IMR-90 (cell line): ENCODE data around the gene TGFBRAP1. TPM values are rescaled to one million over a fixed set of nuclear protein-coding genes. Genes with fewer than 3 reads are reported as not detected.

Source experiments
- ATAC-seq: fragments of 200-7000 bp; cut with Tn5 transposase; 2 replicates; pipeline ENCODE4 v1.9.1; 2020; ENCODE audit warnings: low read depth, mild to moderate bottlenecking, moderate library complexity
- BruUV-seq: library from RNA; stranded (reverse); fragments of 400-500 nt; replicated peaks from 2 replicates; lab custom pipeline; 2021; lab: Mats Ljungman, UMichigan
- CTCF ChIA-PET: fragments of 300-600 bp; formaldehyde crosslinking; extraction: SDS; loops from one replicate; lab custom pipeline; 2021; ENCODE audit warnings: antibody characterized with exemption; lab: Yijun Ruan, JAX
- POLR2A ChIA-PET: fragments of 300-600 bp; sonication (Branson Sonifier 250); formaldehyde crosslinking; loops from one replicate; lab custom pipeline; 2022; ENCODE audit warnings: antibody characterized with exemption; ENCODE audit not compliant: unreplicated experiment; lab: Charles Lee
- DNase-seq: peaks from one replicate; pipeline ENCODE4 v3.0.0; 2013
- H2AFZ ChIP-seq: replicated peaks from 2 replicates; pipeline ENCODE3; 2013; ENCODE audit warnings: low read length, mild to moderate bottlenecking; ENCODE audit not compliant: poor library complexity
- H2AK5ac ChIP-seq: 2 replicates; pipeline ENCODE4 v1.6.1; 2013; ENCODE audit warnings: low read depth, low read length, inconsistent platforms
- H2AK9ac ChIP-seq: replicated peaks from 2 replicates; pipeline ENCODE3; 2013; ENCODE audit warnings: mild to moderate bottlenecking, low read depth, low read length, moderate library complexity; ENCODE audit not compliant: poor library complexity
- H2BK120ac ChIP-seq: 2 replicates; pipeline ENCODE4 v1.6.1; 2013; ENCODE audit warnings: low read depth, low read length, inconsistent platforms
- H2BK15ac ChIP-seq: 3 replicates; pipeline ENCODE4 v1.6.1; 2013; ENCODE audit warnings: low read depth, low read length, inconsistent platforms
- H2BK20ac ChIP-seq: 2 replicates; pipeline ENCODE4 v1.6.1; 2013; ENCODE audit warnings: low read depth, mild to moderate bottlenecking, inconsistent platforms, low read length, moderate library complexity
- H2BK5ac ChIP-seq: 2 replicates; pipeline ENCODE4 v1.6.1; 2013; ENCODE audit warnings: mild to moderate bottlenecking, low read depth, low read length, inconsistent platforms; ENCODE audit not compliant: poor library complexity, severe bottlenecking
- H3K14ac ChIP-seq: replicated peaks from 2 replicates; pipeline ENCODE4 v1.6.1; 2013; ENCODE audit warnings: low read depth, low read length, inconsistent platforms
- H3K18ac ChIP-seq: 2 replicates; pipeline ENCODE4 v1.6.1; 2013; ENCODE audit warnings: low read depth, low read length, control low read depth
- H3K23ac ChIP-seq: 2 replicates; pipeline ENCODE4 v1.6.1; 2013; ENCODE audit warnings: low read depth, low read length, inconsistent platforms
- H3K27ac ChIP-seq: 2 replicates; pipeline ENCODE4 v1.5.1; 2013; ENCODE audit warnings: mild to moderate bottlenecking, control low read depth, low read length; ENCODE audit not compliant: insufficient read depth
- H3K27me3 ChIP-seq: 2 replicates; pipeline ENCODE4 v1.6.1; 2013; ENCODE audit warnings: low read length; ENCODE audit not compliant: control insufficient read depth, insufficient read depth
- H3K36me3 ChIP-seq: 2 replicates; pipeline ENCODE4 v1.6.1; 2013; ENCODE audit warnings: low read length, mixed read lengths; ENCODE audit not compliant: control insufficient read depth, insufficient read depth
- H3K4ac ChIP-seq: 2 replicates; pipeline ENCODE4 v1.6.1; 2013; ENCODE audit warnings: low read depth, low read length, inconsistent platforms
- H3K4me1 ChIP-seq: 2 replicates; pipeline ENCODE4 v1.6.1; 2013; ENCODE audit warnings: low read length, mixed read lengths; ENCODE audit not compliant: control insufficient read depth, insufficient read depth
- H3K4me2 ChIP-seq: 2 replicates; pipeline ENCODE4 v1.6.1; 2013; ENCODE audit warnings: low read depth, mild to moderate bottlenecking, control low read depth, low read length, moderate library complexity
- H3K4me3 ChIP-seq: 2 replicates; pipeline ENCODE4 v1.5.1; 2013; ENCODE audit warnings: low read depth, mild to moderate bottlenecking, control low read depth, low read length, moderate library complexity; ENCODE audit not compliant: insufficient read depth
- H3K56ac ChIP-seq: 2 replicates; pipeline ENCODE4 v1.6.1; 2013; ENCODE audit warnings: low read length, inconsistent platforms; ENCODE audit not compliant: insufficient read depth; ENCODE audit errors: extremely low read depth
- H3K79me1 ChIP-seq, 2 experiments: 2 replicates each; pipeline ENCODE4 v1.6.1; 2013; ENCODE audit warnings: low read length in 2 of 2, inconsistent platforms in 1 of 2, low read depth in 1 of 2
- H3K9ac ChIP-seq: 2 replicates; pipeline ENCODE4 v1.6.1; 2013; ENCODE audit warnings: low read depth, low read length, control low read depth
- H3K9me1 ChIP-seq: 2 replicates; pipeline ENCODE4 v1.6.1; 2013; ENCODE audit warnings: low read length, inconsistent platforms; ENCODE audit not compliant: insufficient read depth
- H3K9me3 ChIP-seq: 2 replicates; pipeline ENCODE4 v1.6.1; 2013; ENCODE audit warnings: low read length; ENCODE audit not compliant: control insufficient read depth, insufficient read depth
- H4K20me1 ChIP-seq: 2 replicates; pipeline ENCODE4 v1.6.1; 2013; ENCODE audit warnings: low read length, inconsistent platforms; ENCODE audit not compliant: insufficient read depth
- H4K5ac ChIP-seq: 2 replicates; pipeline ENCODE4 v1.6.1; 2013; ENCODE audit warnings: mild to moderate bottlenecking, low read depth, low read length, control low read depth
- H4K8ac ChIP-seq, 2 experiments: 2 replicates each; pipeline ENCODE4 v1.6.1; 2013; ENCODE audit warnings: low read depth in 2 of 2, low read length in 2 of 2, control low read depth in 1 of 2, inconsistent platforms in 1 of 2
- H4K91ac ChIP-seq: 2 replicates; pipeline ENCODE4 v1.6.1; 2013; ENCODE audit warnings: low read depth, low read length, inconsistent platforms; ENCODE audit not compliant: insufficient read depth
- BHLHE40 ChIP-seq: fragments of 150-350 bp; IDR thresholded peaks from 2 replicates; pipeline ENCODE4 v1.6.1; 2016; ENCODE audit warnings: mild to moderate bottlenecking, low read depth, low read length
- CEBPB ChIP-seq: IDR thresholded peaks from 2 replicates; pipeline ENCODE4 v1.6.1; 2012; ENCODE audit warnings: low read depth, low read length, improper control_type of control experiment
- CHD1 ChIP-seq: IDR thresholded peaks from 2 replicates; pipeline ENCODE4 v1.6.1; 2012; ENCODE audit warnings: low read depth, low read length, improper control_type of control experiment
- FOS ChIP-seq: fragments of 150-350 bp; IDR thresholded peaks from 2 replicates; pipeline ENCODE4 v1.6.1; 2016; ENCODE audit warnings: low read depth, low read length
- MAFK ChIP-seq: IDR thresholded peaks from 2 replicates; pipeline ENCODE4 v1.6.1; 2012; ENCODE audit warnings: low read depth, low read length, improper control_type of control experiment
- MAZ ChIP-seq: IDR thresholded peaks from 2 replicates; pipeline ENCODE4 v1.6.1; 2012; ENCODE audit warnings: low read depth, mild to moderate bottlenecking, low read length, improper control_type of control experiment, moderate library complexity, borderline replicate concordance
- MXI1 ChIP-seq: IDR thresholded peaks from 2 replicates; pipeline ENCODE4 v1.6.1; 2012; ENCODE audit warnings: low read depth, mild to moderate bottlenecking, low read length, moderate library complexity, borderline replicate concordance
- NFE2L2 ChIP-seq: fragments of 150-350 bp; IDR thresholded peaks from 2 replicates; pipeline ENCODE4 v1.6.1; 2016; ENCODE audit warnings: low read depth, mild to moderate bottlenecking, low read length
- POLR2A ChIP-seq: IDR thresholded peaks from 2 replicates; pipeline ENCODE4 v1.6.1; 2012; ENCODE audit warnings: mild to moderate bottlenecking, low read depth, low read length
- RAD21 ChIP-seq: IDR thresholded peaks from 2 replicates; pipeline ENCODE4 v1.6.1; 2012; ENCODE audit warnings: low read length, improper control_type of control experiment
- RCOR1 ChIP-seq: IDR thresholded peaks from 2 replicates; pipeline ENCODE4 v1.6.1; 2012; ENCODE audit warnings: mild to moderate bottlenecking, low read length, improper control_type of control experiment; ENCODE audit not compliant: insufficient replicate concordance
- RFX5 ChIP-seq: IDR thresholded peaks from 2 replicates; pipeline ENCODE4 v1.8.0; 2012; ENCODE audit warnings: low read depth, mild to moderate bottlenecking, low read length, moderate library complexity
- SMC3 ChIP-seq: fragments of 150-350 bp; IDR thresholded peaks from 2 replicates; pipeline ENCODE4 v1.6.1; 2016; ENCODE audit warnings: low read depth, mild to moderate bottlenecking, antibody characterized with exemption, low read length, moderate library complexity
- WGBS, 2 experiments: methylation state at CpG; one replicate each; pipeline versions ENCODE4 v1.1.5 to v1.1.7; 2013; ENCODE audit warnings: missing lambda C conversion rate in 2 of 2; ENCODE audit not compliant: insufficient read length in 1 of 2; ENCODE audit errors: extremely low coverage in 2 of 2; 5-methylcytosine and 5-hydroxymethylcytosine counted together
- dilution Hi-C: fragments of 300-500 bp; cut with HindIII; formaldehyde crosslinking; loops from one replicate; pipeline ENCODE4 v1.14.3; 2018; ENCODE audit warnings: low sequenced_read_pairs; ENCODE audit not compliant: unreplicated experiment
- in situ Hi-C: fragments of 300-500 bp; cut with MboI; formaldehyde crosslinking; loops from 3 replicates; pipeline ENCODE4 v1.14.3; 2019; ENCODE audit warnings: low sequenced_read_pairs, inconsistent platforms, mixed read lengths
- intact Hi-C: fragments of 100-400 bp; cut with micrococcal nuclease; formaldehyde crosslinking; loops from 2 replicates; pipeline ENCODE4 v1.10.0; 2022
- polyA plus RNA-seq, 3 experiments: library from polyadenylated mRNA; depleted of rRNA; stranded (reverse); fragments of >200 nt; gene quantifications; 2 replicates each; pipeline ENCODE4 v1.2.3, GENCODE V29; 2012; ENCODE audit warnings: low replicate concordance in 1 of 3
- total RNA-seq: library from RNA; depleted of rRNA; stranded (reverse); fragments of >200 nt; gene quantifications from 2 replicates; pipeline ENCODE4 v1.2.3, GENCODE V29; 2012
- TF ChIP-seq, protein P1 (sequence below): conservative IDR thresholded peaks from 2 replicates; pipeline ENCODE4 v1.5.1; 2012; ENCODE audit warnings: mild to moderate bottlenecking, low read depth, low read length, improper control_type of control experiment
- TF ChIP-seq, protein P2 (sequence below): fragments of 150-350 bp; IDR thresholded peaks from 2 replicates; pipeline ENCODE4 v1.6.1; 2016; ENCODE audit warnings: low read depth, mild to moderate bottlenecking, low read length, moderate library complexity, borderline replicate concordance
- TF ChIP-seq, protein P3 (sequence below): fragments of 150-350 bp; IDR thresholded peaks from 2 replicates; pipeline ENCODE4 v1.6.1; 2017; ENCODE audit warnings: mild to moderate bottlenecking, antibody characterized with exemption, low read length, low read depth

The TGFBRAP1 gene
- total and polyA plus RNA-seq, 2 of the 4 experiments (the other 2 are of a cell fraction), result 7.2 to 10.4 TPM

DNA sequence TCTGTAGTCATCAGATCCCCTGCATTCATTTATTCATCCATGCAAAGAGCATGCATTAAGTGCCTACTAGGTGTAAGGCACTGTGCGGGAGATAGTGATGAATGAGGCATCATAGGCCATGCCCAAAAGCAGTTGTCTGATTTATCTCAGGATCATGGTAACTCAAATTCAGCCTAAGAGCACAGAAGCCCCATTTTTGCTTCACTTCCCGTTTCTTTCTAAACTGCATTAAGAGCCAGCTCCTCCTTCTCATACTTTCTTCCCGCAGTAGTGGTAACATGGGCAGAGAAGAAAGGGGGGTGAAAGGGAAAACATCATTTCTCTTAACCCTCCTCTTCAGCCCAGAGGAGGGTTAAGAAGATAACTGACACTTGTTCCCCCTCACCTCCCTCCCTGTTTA, 85.1 kb downstream of the TGFBRAP1 start:
- H3K18ac ChIP-seq, result no peak overlapping the region
- H4K20me1 ChIP-seq, result no peaks in the 10 kb centered on the region
- H3K4ac ChIP-seq, result no peak overlapping the region
- intact Hi-C loops, result no loop called here
- H4K91ac ChIP-seq, result no peak overlapping the region
- no TSS peak for BruUV-seq
- dilution Hi-C loops, result no loop called here
- H3K27me3 ChIP-seq, result peaks cover 13% of the 10 kb centered on the region
- POLR2A ChIA-PET, result no interaction called here
- no peak for ATAC-seq
- TF ChIP-seq NFE2L2, result no peak
- TF ChIP-seq FOS, result no peak
- TF ChIP-seq MAZ, result no peak
- TF ChIP-seq, protein P1, sequence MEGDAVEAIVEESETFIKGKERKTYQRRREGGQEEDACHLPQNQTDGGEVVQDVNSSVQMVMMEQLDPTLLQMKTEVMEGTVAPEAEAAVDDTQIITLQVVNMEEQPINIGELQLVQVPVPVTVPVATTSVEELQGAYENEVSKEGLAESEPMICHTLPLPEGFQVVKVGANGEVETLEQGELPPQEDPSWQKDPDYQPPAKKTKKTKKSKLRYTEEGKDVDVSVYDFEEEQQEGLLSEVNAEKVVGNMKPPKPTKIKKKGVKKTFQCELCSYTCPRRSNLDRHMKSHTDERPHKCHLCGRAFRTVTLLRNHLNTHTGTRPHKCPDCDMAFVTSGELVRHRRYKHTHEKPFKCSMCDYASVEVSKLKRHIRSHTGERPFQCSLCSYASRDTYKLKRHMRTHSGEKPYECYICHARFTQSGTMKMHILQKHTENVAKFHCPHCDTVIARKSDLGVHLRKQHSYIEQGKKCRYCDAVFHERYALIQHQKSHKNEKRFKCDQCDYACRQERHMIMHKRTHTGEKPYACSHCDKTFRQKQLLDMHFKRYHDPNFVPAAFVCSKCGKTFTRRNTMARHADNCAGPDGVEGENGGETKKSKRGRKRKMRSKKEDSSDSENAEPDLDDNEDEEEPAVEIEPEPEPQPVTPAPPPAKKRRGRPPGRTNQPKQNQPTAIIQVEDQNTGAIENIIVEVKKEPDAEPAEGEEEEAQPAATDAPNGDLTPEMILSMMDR, result no peak
- no peak for TF ChIP-seq RFX5
- TF ChIP-seq, protein P2, sequence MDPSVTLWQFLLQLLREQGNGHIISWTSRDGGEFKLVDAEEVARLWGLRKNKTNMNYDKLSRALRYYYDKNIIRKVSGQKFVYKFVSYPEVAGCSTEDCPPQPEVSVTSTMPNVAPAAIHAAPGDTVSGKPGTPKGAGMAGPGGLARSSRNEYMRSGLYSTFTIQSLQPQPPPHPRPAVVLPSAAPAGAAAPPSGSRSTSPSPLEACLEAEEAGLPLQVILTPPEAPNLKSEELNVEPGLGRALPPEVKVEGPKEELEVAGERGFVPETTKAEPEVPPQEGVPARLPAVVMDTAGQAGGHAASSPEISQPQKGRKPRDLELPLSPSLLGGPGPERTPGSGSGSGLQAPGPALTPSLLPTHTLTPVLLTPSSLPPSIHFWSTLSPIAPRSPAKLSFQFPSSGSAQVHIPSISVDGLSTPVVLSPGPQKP, result no peak
- no peak for TF ChIP-seq BHLHE40
- TF ChIP-seq CEBPB, result no peak
- TF ChIP-seq CHD1, result no peak
- no peak for TF ChIP-seq RAD21
- TF ChIP-seq, protein P3, sequence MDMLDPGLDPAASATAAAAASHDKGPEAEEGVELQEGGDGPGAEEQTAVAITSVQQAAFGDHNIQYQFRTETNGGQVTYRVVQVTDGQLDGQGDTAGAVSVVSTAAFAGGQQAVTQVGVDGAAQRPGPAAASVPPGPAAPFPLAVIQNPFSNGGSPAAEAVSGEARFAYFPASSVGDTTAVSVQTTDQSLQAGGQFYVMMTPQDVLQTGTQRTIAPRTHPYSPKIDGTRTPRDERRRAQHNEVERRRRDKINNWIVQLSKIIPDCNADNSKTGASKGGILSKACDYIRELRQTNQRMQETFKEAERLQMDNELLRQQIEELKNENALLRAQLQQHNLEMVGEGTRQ, result no peak
- TF ChIP-seq RCOR1, result no peak
- no peak for TF ChIP-seq MXI1
- no peak for TF ChIP-seq SMC3
- TF ChIP-seq MAFK, result no peak
- TF ChIP-seq POLR2A, result no peak
- 0 out of 2 replicates have a peak, but pooled peaks cover 1% of the 10 kb centered on the region for H3K4me1 ChIP-seq
- 0 out of 2 replicates have a peak, but pooled peaks cover 3% of the 10 kb centered on the region for H3K9me1 ChIP-seq
- H4K5ac ChIP-seq, result no peak overlapping the region
- CTCF ChIA-PET, result no interaction called here
- no peak overlapping the region for H3K9ac ChIP-seq
- DNase-seq, result no peak
- no peak overlapping the region for H2BK20ac ChIP-seq
- no peak overlapping the region for H2AK9ac ChIP-seq
- WGBS, 2 experiments, result no CpG with 5 or more reads among the region's 3 CpGs
- no peaks in the 10 kb centered on the region for H3K79me1 ChIP-seq
- H3K4me3 ChIP-seq, result no peak overlapping the region
- H3K14ac ChIP-seq, result no peak overlapping the region
- H3K56ac ChIP-seq, result no peak overlapping the region
- no peak overlapping the region for H2AFZ ChIP-seq
- H3K9me3 ChIP-seq, result no peaks in the 10 kb centered on the region
- no peak overlapping the region for H2BK120ac ChIP-seq
- no peaks in the 10 kb centered on the region for H3K36me3 ChIP-seq
- no peak overlapping the region for H3K27ac ChIP-seq
- no peak overlapping the region for H2BK15ac ChIP-seq
- no peak overlapping the region for H4K8ac ChIP-seq
- no peak overlapping the region for H2BK5ac ChIP-seq
- no peak overlapping the region for H2AK5ac ChIP-seq
- H3K23ac ChIP-seq, result no peak overlapping the region
- H3K4me2 ChIP-seq, result no peak overlapping the region
- in situ Hi-C loops, result no loop called here
